H1 (cell line): ENCODE measurements around the gene C17orf107. TPM values are rescaled to one million over a fixed set of nuclear protein-coding genes. Genes with fewer than 3 reads are reported as not detected.

Experiments
- CTCF ChIA-PET: fragments of 300-600 bp; sonication (Branson Sonifier 250); formaldehyde crosslinking; loops from one replicate; lab custom pipeline; 2021; ENCODE audit not compliant: partially characterized antibody; lab: Charles Lee
- POLR2A ChIA-PET: fragments of 300-600 bp; sonication (Branson Sonifier 250); formaldehyde crosslinking; loops from one replicate; lab custom pipeline; 2021; ENCODE audit warnings: inconsistent platforms; ENCODE audit not compliant: partially characterized antibody; lab: Charles Lee
- DNase-seq, 2 experiments: peaks; one replicate each; pipeline versions ENCODE4 v3.0.0 to v3.0.0-alpha.2; 2010 to 2022; ENCODE audit warnings: low spot score in 2 of 2, low read depth in 1 of 2, mixed read lengths in 1 of 2
- FAIRE-seq: peaks from 2 replicates; lab custom pipeline; 2011; peaks lifted over from hg19 to GRCh38; lab: Jason Lieb, UNC
- H2AFZ ChIP-seq: 2 replicates; pipeline ENCODE4 v1.8.1; 2012; ENCODE audit warnings: low read length, inconsistent platforms
- H2AK5ac ChIP-seq: 2 replicates; pipeline ENCODE4 v1.6.1; 2013; ENCODE audit warnings: low read depth, low read length
- H2BK120ac ChIP-seq: replicated peaks from 2 replicates; pipeline ENCODE3; 2013; ENCODE audit warnings: low read depth, low read length, inconsistent platforms
- H2BK12ac ChIP-seq: 2 replicates; pipeline ENCODE4 v1.6.1; 2013; ENCODE audit warnings: low read depth, low read length
- H2BK15ac ChIP-seq: 2 replicates; pipeline ENCODE4 v1.6.1; 2013; ENCODE audit warnings: low read length
- H2BK20ac ChIP-seq: 2 replicates; pipeline ENCODE4 v1.6.1; 2013; ENCODE audit warnings: low read length
- H2BK5ac ChIP-seq: 2 replicates; pipeline ENCODE4 v1.6.1; 2013; ENCODE audit warnings: low read depth, low read length
- H3K14ac ChIP-seq: 2 replicates; pipeline ENCODE4 v1.6.1; 2013; ENCODE audit warnings: inconsistent platforms; ENCODE audit not compliant: insufficient read length
- H3K18ac ChIP-seq: 2 replicates; pipeline ENCODE4 v1.6.1; 2013; ENCODE audit warnings: low read length; ENCODE audit errors: extremely low read depth
- H3K23ac ChIP-seq: 2 replicates; pipeline ENCODE4 v1.6.1; 2013; ENCODE audit warnings: inconsistent platforms; ENCODE audit not compliant: insufficient read length
- H3K23me2 ChIP-seq: 2 replicates; pipeline ENCODE4 v1.6.1; 2013; ENCODE audit warnings: low read depth, low read length
- H3K27ac ChIP-seq: 2 replicates; pipeline ENCODE4 v1.6.1; 2011; ENCODE audit warnings: low read depth, low read length, inconsistent platforms
- H3K27me3 ChIP-seq, 4 experiments: replicated peaks in 1 of 4; 1 replicate in 1 of 4; 2 replicates in 3 of 4; pipeline versions ENCODE4 v1.6.1 to v1.8.1; 2011 to 2013; ENCODE audit warnings: low read length in 3 of 4, mild to moderate bottlenecking in 3 of 4, inconsistent platforms in 2 of 4, mixed read lengths in 2 of 4, moderate library complexity in 1 of 4; ENCODE audit not compliant: control insufficient read depth in 3 of 4, insufficient read depth in 3 of 4; ENCODE audit errors: extremely low read depth in 1 of 4
- H3K36me3 ChIP-seq, 4 experiments: 2 replicates each; pipeline versions ENCODE4 v1.6.1 to v1.8.1; 2011 to 2013; ENCODE audit warnings: mild to moderate bottlenecking in 4 of 4, low read length in 3 of 4, moderate library complexity in 2 of 4, control low read depth in 1 of 4, inconsistent platforms in 1 of 4; ENCODE audit not compliant: insufficient read depth in 4 of 4, control insufficient read depth in 2 of 4
- H3K4ac ChIP-seq: replicated peaks from 2 replicates; pipeline ENCODE3; 2013; ENCODE audit warnings: low read length, low read depth, mixed read lengths, inconsistent platforms; ENCODE audit not compliant: insufficient read length
- H3K4me1 ChIP-seq, 4 experiments: replicated peaks in 1 of 4; 1 replicate in 1 of 4; 2 replicates in 3 of 4; pipeline versions ENCODE4 v1.6.1 to v1.8.1; 2011 to 2013; ENCODE audit warnings: low read length in 3 of 4, inconsistent platforms in 2 of 4, mixed read lengths in 1 of 4; ENCODE audit not compliant: insufficient read depth in 4 of 4, control insufficient read depth in 3 of 4
- H3K4me2 ChIP-seq, 2 experiments: 2 replicates each; pipeline versions ENCODE4 v1.6.1 to v1.8.1; 2011 to 2013; ENCODE audit warnings: low read depth in 2 of 2, low read length in 2 of 2, control low read depth in 1 of 2, inconsistent platforms in 1 of 2, mild to moderate bottlenecking in 1 of 2; ENCODE audit not compliant: insufficient read depth in 1 of 2
- H3K4me3 ChIP-seq, 4 experiments: fragments of 200-600, 300-600 bp in 1 of 4; sonication (generic), shearing (Covaris generic), sonication (Bioruptor Twin) in 1 of 4; 2 replicates each; pipeline versions ENCODE4 v1.5.1 to v1.8.1; 2011 to 2016; ENCODE audit warnings: low read length in 4 of 4, low read depth in 3 of 4, control low read depth in 2 of 4, inconsistent platforms in 2 of 4, mild to moderate bottlenecking in 2 of 4, mixed read lengths in 1 of 4, moderate library complexity in 1 of 4; ENCODE audit not compliant: insufficient read depth in 2 of 4; ENCODE audit errors: extremely low read depth in 1 of 4
- H3K56ac ChIP-seq: replicated peaks from 2 replicates; pipeline ENCODE3; 2013; ENCODE audit warnings: low read depth, mild to moderate bottlenecking, mixed read lengths, low read length, inconsistent platforms; ENCODE audit not compliant: insufficient read length
- H3K79me1 ChIP-seq: 2 replicates; pipeline ENCODE4 v1.6.1; 2013; ENCODE audit warnings: low read depth, low read length, control low read depth
- H3K79me2 ChIP-seq, 2 experiments: 2 replicates each; pipeline versions ENCODE4 v1.6.1 to v1.8.1; 2012 to 2013; ENCODE audit warnings: low read length in 2 of 2, mild to moderate bottlenecking in 2 of 2, inconsistent platforms in 1 of 2; ENCODE audit not compliant: insufficient read depth in 2 of 2, control insufficient read depth in 1 of 2
- H3K9ac ChIP-seq, 4 experiments: replicated peaks in 1 of 4; 1 replicate in 1 of 4; 2 replicates in 3 of 4; pipeline versions ENCODE4 v1.6.1 to v1.8.1; 2011 to 2013; ENCODE audit warnings: low read depth in 3 of 4, low read length in 3 of 4, control low read depth in 2 of 4, mild to moderate bottlenecking in 2 of 4, moderate library complexity in 2 of 4, inconsistent platforms in 1 of 4; ENCODE audit errors: extremely low read depth in 1 of 4
- H3K9me3 ChIP-seq, 2 experiments: 2 replicates each; pipeline versions ENCODE4 v1.6.1 to v1.8.1; 2012 to 2013; ENCODE audit warnings: mild to moderate bottlenecking in 2 of 2, moderate library complexity in 2 of 2, control low read depth in 1 of 2, inconsistent platforms in 1 of 2, low read depth in 1 of 2, low read length in 1 of 2, mixed read lengths in 1 of 2; ENCODE audit not compliant: insufficient read depth in 2 of 2
- H4K20me1 ChIP-seq, 2 experiments: replicated peaks in 1 of 2; 2 replicates each; pipeline versions ENCODE3 to v1.8.1; 2011 to 2013; ENCODE audit warnings: inconsistent platforms in 2 of 2, low read length in 2 of 2, mild to moderate bottlenecking in 1 of 2; ENCODE audit not compliant: insufficient read depth in 2 of 2, control insufficient read depth in 1 of 2
- H4K5ac ChIP-seq: 2 replicates; pipeline ENCODE4 v1.6.1; 2013; ENCODE audit warnings: low read length, low read depth, mixed read lengths, inconsistent platforms; ENCODE audit not compliant: insufficient read length
- H4K8ac ChIP-seq: 2 replicates; pipeline ENCODE4 v1.8.0; 2013; ENCODE audit warnings: mild to moderate bottlenecking, moderate library complexity, low read length, inconsistent platforms; ENCODE audit not compliant: insufficient read depth; ENCODE audit errors: extremely low read depth
- H4K91ac ChIP-seq: replicated peaks from 2 replicates; pipeline ENCODE3; 2013; ENCODE audit warnings: low read length, mixed read lengths, inconsistent platforms; ENCODE audit not compliant: insufficient read length
- CBX8 ChIP-seq: fragments of 300-800, 300-1000 bp; sonication (generic); IDR thresholded peaks from 2 replicates; pipeline ENCODE4 v1.7.1; 2016; ENCODE audit warnings: low read depth, low read length, borderline replicate concordance
- CHD1 ChIP-seq: IDR thresholded peaks from 2 replicates; pipeline ENCODE4 v1.6.1; 2012; ENCODE audit warnings: low read depth, low read length, improper control_type of control experiment
- CTCF ChIP-seq, 3 experiments: IDR thresholded peaks; 1 replicate in 2 of 3; 2 replicates in 1 of 3; pipeline versions ENCODE4 v1.5.1 to v1.6.1; 2011; ENCODE audit warnings: low read length in 3 of 3, mild to moderate bottlenecking in 3 of 3, inconsistent platforms in 2 of 3, low read depth in 1 of 3, moderate library complexity in 1 of 3; ENCODE audit not compliant: insufficient read depth in 1 of 3; ENCODE audit errors: control extremely low read depth in 1 of 3
- GABPA ChIP-seq: IDR thresholded peaks from 2 replicates; pipeline ENCODE4 v1.6.1; 2011; ENCODE audit warnings: mild to moderate bottlenecking, low read length, moderate library complexity, borderline replicate concordance; ENCODE audit not compliant: insufficient read depth
- RAD21 ChIP-seq, 2 experiments: IDR thresholded peaks in 1 of 2; conservative IDR thresholded peaks in 1 of 2; 2 replicates each; pipeline ENCODE4 v1.6.1; 2011; ENCODE audit warnings: low read depth in 2 of 2, low read length in 2 of 2, improper control_type of control experiment in 1 of 2, inconsistent platforms in 1 of 2, mild to moderate bottlenecking in 1 of 2, moderate library complexity in 1 of 2
- SIRT6 ChIP-seq: IDR thresholded peaks from one replicate; pipeline ENCODE4 v1.7.1; 2012; ENCODE audit warnings: low read length, inconsistent platforms
- SP4 ChIP-seq: IDR thresholded peaks from 2 replicates; pipeline ENCODE4 v1.6.1; 2012; ENCODE audit warnings: low read length, inconsistent platforms
- WGBS, 2 experiments: shearing (Covaris generic) in 1 of 2; methylation state at CpG; one replicate each; pipeline versions ENCODE4 v1.1.6 to v1.1.7; 2013 to 2015; ENCODE audit warnings: low lambda C conversion rate in 2 of 2, mixed read lengths in 2 of 2, inconsistent platforms in 1 of 2, low coverage in 1 of 2, missing lambda C conversion rate in 1 of 2; ENCODE audit not compliant: insufficient replicate concordance in 2 of 2, insufficient coverage in 1 of 2, insufficient read length in 1 of 2; ENCODE audit errors: extremely low coverage in 1 of 2, missing lambda C conversion rate in 1 of 2; 5-methylcytosine and 5-hydroxymethylcytosine counted together
- polyA plus RNA-seq, 7 experiments: library from polyadenylated mRNA; depleted of rRNA in 3 of 7; stranded (reverse) in 5 of 7; unstranded in 2 of 7; fragments of >200 nt in 5 of 7; fragments of 200-250 nt in 2 of 7; gene quantifications; 1 replicate in 5 of 7; 2 replicates in 1 of 7; 4 replicates in 1 of 7; pipeline versions ENCODE4 v1.2.1 to v1.2.3, GENCODE V29; 2011 to 2013; ENCODE audit warnings: missing spikeins in 2 of 7, mixed read lengths in 2 of 7
- total RNA-seq: library from RNA; stranded (reverse); fragmentation: NEBNext Ultra II Directional; extraction: Animal tissue kit (Norgen Biotek cat#: 25700); gene quantifications from 2 replicates; pipeline ENCODE4 v1.2.1, GENCODE V29; 2021

The C17orf107 gene
- total and polyA plus RNA-seq, 2 of the 8 experiments (the other 6 are each of a cell fraction or from before 2014, with no cell fraction given) = 0.39 to 0.45 TPM

GRCh38 chr17:4881761-4882555 is 17.4 kb upstream of the C17orf107 start:
- 54% methylated on average over 9 of the region's 9 CpGs; no CpG with 5 or more reads in 1 of the 2 experiments for WGBS, 2 experiments
- Histone ChIP-seq H3K14ac (no peak overlapping the region), H3K79me2 (no peaks in the 10 kb centered on the region), H2AFZ (no peak overlapping the region), H3K27me3 (no peaks in the 10 kb centered on the region), H2BK20ac (no peak overlapping the region), H3K4me1 (peaks cover 0 to 4% (median 1%) of the 10 kb centered on the region in 4 experiments; a peak in 3 of 7 replicates), H3K36me3 (peaks cover 3 to 23% (median 16%) of the 10 kb centered on the region in 4 experiments; a peak in 6 of 8 replicates), H3K4ac (no peak overlapping the region), H4K8ac (no peak overlapping the region), H2AK5ac (no peak overlapping the region), H2BK15ac (0 out of 2 replicates have a peak overlapping the region, but pooled peaks have one; percentile 25), H3K9ac (no peak overlapping the region), H3K4me3 (no peak overlapping the region), H3K56ac (no peak overlapping the region), H4K91ac (peak overlapping the region; percentile 10), H2BK12ac (no peak overlapping the region), H3K9me3 (no peaks in the 10 kb centered on the region), H3K27ac (no peak overlapping the region), H4K20me1 (peaks cover 0 to 2% of the 10 kb centered on the region in 2 experiments), H3K4me2 (no peak overlapping the region), H2BK120ac (no peak overlapping the region), H3K79me1 (no peaks in the 10 kb centered on the region; the same call in 1 of the 2 replicates), H3K18ac (no peak overlapping the region; the same call in 1 of the 2 replicates), H3K23me2 (no peaks in the 10 kb centered on the region), H3K23ac (no peak overlapping the region), H2BK5ac (peak overlapping the region; percentile 32; the same call in 1 of the 2 replicates), H4K5ac (no peak overlapping the region)
- peak in 1 of 2 experiments; percentile 89 for DNase-seq
- ChIA-PET CTCF (interaction anchor here (0.7 to 6.2 kb wide), 33 partner anchors 9 to 179 kb away, joined by 3 to 55 read pairs (median 4); partner anchors contain the start of genes ARRB2, C17orf107, GLTPD2 and MED11), POLR2A (interaction anchor here (0.9 to 2.1 kb wide), 4 partner anchors 22 to 179 kb away, joined by 3 to 5 read pairs (median 3); no protein-coding TSS in a partner anchor)
- FAIRE-seq = peak; percentile 80
- TF ChIP-seq SIRT6 = no peak
- TF ChIP-seq SP4 = no peak
- TF ChIP-seq CHD1 = no peak
- TF ChIP-seq CTCF (IDR thresholded peaks at IDR 0.05; ENCODE audit: control extremely low read depth in 1 of 3, insufficient read depth in 1 of 3, low read depth in 1 of 3, low read length in 3 of 3) = peak; percentile 88 to 96 (median 94)
- TF ChIP-seq CBX8 = no peak
- TF ChIP-seq RAD21 (IDR thresholded peaks at IDR 0.05 in 1 of 2, conservative IDR thresholded peaks at IDR 0.05 in 1 of 2; ENCODE audit: low read depth in 2 of 2, low read length in 2 of 2) = peak; percentile 87 to 89
- no peak for TF ChIP-seq GABPA
